Ammon's horn (tissue), 1 donor: Measurements from ENCODE around the gene LILRA5.
A peak's percentile ranks its signal among the peaks of the same experiment; 100 is the strongest.
"Not testable (repeated sequence)": the region's sequence is repeated elsewhere in the genome, so short reads cannot be mapped to it uniquely, and the experiment has no call there.

ENCODE experiments used
- DNase-seq: peaks from one replicate; pipeline ENCODE4 v3.0.0-alpha.2; 2016; ENCODE audit warnings: low spot score

LILRA5 gene

GRCh38 chr19:54333586-54334298 lies 20.8 kb upstream of the LILRA5 start:
- no peak for DNase-seq

GRCh38 chr19:54332149-54332548 lies 19.2 kb upstream of the LILRA5 start:
- DNase-seq, result no peak

- no peak for DNase-seq
These were observed 18.7 kb upstream of the LILRA5 start for GRCh38 chr19:54331626-54332025.

GRCh38 chr19:54329476-54330165 lies 16.7 kb upstream of the LILRA5 start:
- DNase-seq, result no peak

- not testable (repeated sequence) for DNase-seq
These were observed 15.8 kb upstream of the LILRA5 start for GRCh38 chr19:54328781-54329180.

GRCh38 chr19:54325631-54326030 lies 12.7 kb upstream of the LILRA5 start:
- DNase-seq, result no peak

GRCh38 chr19:54325194-54325621 lies 12.2 kb upstream of the LILRA5 start:
- peak; percentile 73 for DNase-seq

GRCh38 chr19:54324071-54324470 lies 11.1 kb upstream of the LILRA5 start:
- DNase-seq, result no peak

- not testable (repeated sequence) for DNase-seq
These were observed 10.0 kb upstream of the LILRA5 start for GRCh38 chr19:54322934-54323333.

GRCh38 chr19:54322295-54322694 lies 9.3 kb upstream of the LILRA5 start:
- DNase-seq, result not testable (repeated sequence)

GRCh38 chr19:54319892-54320670 lies 7.1 kb upstream of the LILRA5 start:
- no peak for DNase-seq

GRCh38 chr19:54319049-54319448 lies 6.1 kb upstream of the LILRA5 start:
- no peak for DNase-seq

- DNase-seq, result no peak
These were observed 4.9 kb upstream of the LILRA5 start for GRCh38 chr19:54317965-54318240.

- no peak for DNase-seq
These were observed 4.4 kb upstream of the LILRA5 start for GRCh38 chr19:54317108-54317964.

- no peak for DNase-seq
These were observed 3.8 kb upstream of the LILRA5 start for GRCh38 chr19:54316746-54317107.

GRCh38 chr19:54315956-54316355 lies 3.0 kb upstream of the LILRA5 start:
- no peak for DNase-seq

GRCh38 chr19:54312011-54312410 lies 955 bp downstream of the LILRA5 start:
- DNase-seq, result no peak

- no peak for DNase-seq
These were observed 1.5 kb downstream of the LILRA5 start for GRCh38 chr19:54311486-54311885.

- DNase-seq, result no peak
These were observed 2.4 kb downstream of the LILRA5 start for GRCh38 chr19:54310543-54310942.

GRCh38 chr19:54309811-54310210 lies 3.2 kb downstream of the LILRA5 start:
- no peak for DNase-seq

- no peak for DNase-seq
These were observed 5.5 kb downstream of the LILRA5 start for GRCh38 chr19:54307389-54308020.

GRCh38 chr19:54305141-54305540 lies 7.8 kb downstream of the LILRA5 start:
- no peak for DNase-seq
